Parathyroid adenoma (tissue), 2 donors: ENCODE data around the gene NPFFR2.

Experiments
- H2AFZ ChIP-seq: fragments of 300-600 bp; sonication (generic); one replicate; pipeline ENCODE4 v1.7.0; 2017; ENCODE audit warnings: antibody characterized with exemption, mild to moderate bottlenecking
- H3K27ac ChIP-seq: fragments of 300-600 bp; sonication (generic); one replicate; pipeline ENCODE4 v1.7.0; 2017
- H3K27me3 ChIP-seq: fragments of 300-600 bp; sonication (generic); one replicate; pipeline ENCODE4 v1.7.0; 2017; ENCODE audit warnings: low read length; ENCODE audit not compliant: control insufficient read depth, insufficient read depth
- H3K36me3 ChIP-seq: fragments of 300-600 bp; sonication (generic); one replicate; pipeline ENCODE4 v1.7.0; 2017; ENCODE audit warnings: low read length; ENCODE audit not compliant: control insufficient read depth, insufficient read depth
- H3K4me1 ChIP-seq: fragments of 300-600 bp; sonication (generic); one replicate; pipeline ENCODE4 v1.7.0; 2017; ENCODE audit warnings: control low read depth
- H3K4me2 ChIP-seq: fragments of 300-600 bp; sonication (generic); one replicate; pipeline ENCODE4 v1.7.0; 2017; ENCODE audit warnings: low read length
- H3K4me3 ChIP-seq: fragments of 300-600 bp; sonication (generic); one replicate; pipeline ENCODE4 v1.7.0; 2017; ENCODE audit warnings: low read depth, low read length
- H3K79me2 ChIP-seq: fragments of 300-600 bp; sonication (generic); one replicate; pipeline ENCODE4 v1.7.0; 2017; ENCODE audit warnings: control low read depth
- H3K9ac ChIP-seq: fragments of 300-600 bp; sonication (generic); one replicate; pipeline ENCODE4 v1.7.0; 2017; ENCODE audit warnings: mild to moderate bottlenecking
- H3K9me3 ChIP-seq: fragments of 300-600 bp; sonication (generic); one replicate; pipeline ENCODE4 v1.7.0; 2017; ENCODE audit warnings: low read length; ENCODE audit not compliant: control insufficient read depth
- CTCF ChIP-seq: fragments of 300-600 bp; sonication (generic); IDR thresholded peaks from one replicate; pipeline ENCODE4 v1.7.0; 2017; ENCODE audit warnings: antibody characterized with exemption, mild to moderate bottlenecking
- donor health status: primary hyperparathyroidism.

The NPFFR2 gene

GRCh38 chr4:72109364-72109763 is 77.6 kb downstream of the NPFFR2 start:
- no peak overlapping the region for H3K4me2 ChIP-seq
- H3K4me1 ChIP-seq = peaks cover 3% of the 10 kb centered on the region
- no peaks in the 10 kb centered on the region for H3K9me3 ChIP-seq
- no peak for TF ChIP-seq CTCF
- no peak overlapping the region for H3K27ac ChIP-seq
- H3K36me3 ChIP-seq = no peaks in the 10 kb centered on the region
- no peaks in the 10 kb centered on the region for H3K79me2 ChIP-seq
- no peak overlapping the region for H3K9ac ChIP-seq
- no peak overlapping the region for H3K4me3 ChIP-seq
- no peaks in the 10 kb centered on the region for H3K27me3 ChIP-seq
- no peak overlapping the region for H2AFZ ChIP-seq

GRCh38 chr4:72109959-72110497 is 78.2 kb downstream of the NPFFR2 start:
- Histone ChIP-seq H3K4me1 (peaks cover 3% of the 10 kb centered on the region), H3K36me3 (no peaks in the 10 kb centered on the region), H2AFZ (no peak overlapping the region), H3K27ac (no peak overlapping the region), H3K4me2 (no peak overlapping the region), H3K27me3 (no peaks in the 10 kb centered on the region), H3K9ac (no peak overlapping the region), H3K4me3 (no peak overlapping the region), H3K79me2 (no peaks in the 10 kb centered on the region), H3K9me3 (no peaks in the 10 kb centered on the region)
- TF ChIP-seq CTCF = no peak

- Histone ChIP-seq H3K27me3 (no peaks in the 10 kb centered on the region), H3K9me3 (no peaks in the 10 kb centered on the region), H3K36me3 (no peaks in the 10 kb centered on the region), H3K4me2 (no peak overlapping the region), H3K27ac (no peak overlapping the region), H3K4me3 (no peak overlapping the region), H3K4me1 (peaks cover 3% of the 10 kb centered on the region), H3K79me2 (no peaks in the 10 kb centered on the region), H2AFZ (no peak overlapping the region), H3K9ac (no peak overlapping the region)
- no peak for TF ChIP-seq CTCF
Observed at GRCh38 chr4:72110886-72111285, 79.1 kb downstream of the NPFFR2 start.

- no peak overlapping the region for H3K27ac ChIP-seq
- no peak overlapping the region for H2AFZ ChIP-seq
- H3K9ac ChIP-seq = no peak overlapping the region
- peaks cover 3% of the 10 kb centered on the region for H3K4me1 ChIP-seq
- H3K79me2 ChIP-seq = no peaks in the 10 kb centered on the region
- H3K4me2 ChIP-seq = no peak overlapping the region
- no peaks in the 10 kb centered on the region for H3K27me3 ChIP-seq
- no peaks in the 10 kb centered on the region for H3K36me3 ChIP-seq
- no peak for TF ChIP-seq CTCF
- H3K9me3 ChIP-seq = no peaks in the 10 kb centered on the region
- H3K4me3 ChIP-seq = no peak overlapping the region
Observed at GRCh38 chr4:72111863-72112262, 80.1 kb downstream of the NPFFR2 start.

GRCh38 chr4:72112514-72113156 is 80.8 kb downstream of the NPFFR2 start:
- Histone ChIP-seq H3K4me2 (no peak overlapping the region), H3K79me2 (no peaks in the 10 kb centered on the region), H3K9ac (no peak overlapping the region), H3K4me1 (peaks cover 3% of the 10 kb centered on the region), H3K4me3 (no peak overlapping the region), H2AFZ (no peak overlapping the region), H3K36me3 (no peaks in the 10 kb centered on the region), H3K27me3 (no peaks in the 10 kb centered on the region), H3K27ac (no peak overlapping the region), H3K9me3 (no peaks in the 10 kb centered on the region)
- TF ChIP-seq CTCF = no peak
